DND-41 (cell line): ENCODE measurements around the gene UCP2.

Experiments used
- ATAC-seq: fragments of 200-7000 bp; cut with Tn5 transposase; 3 replicates; pipeline ENCODE4 v1.9.1; 2021; ENCODE audit warnings: low read depth; ENCODE audit not compliant: insufficient read depth
- DNase-seq: peaks from one replicate; pipeline ENCODE4 v3.0.0-alpha.2; 2020
- H2AFZ ChIP-seq: 2 replicates; pipeline ENCODE4 v1.6.0; 2012; ENCODE audit warnings: low read depth, low read length
- H3K27ac ChIP-seq: 2 replicates; pipeline ENCODE4 v1.5.1; 2012; ENCODE audit warnings: low read length, inconsistent platforms
- H3K27me3 ChIP-seq: fragments of 200-600 bp; sonication (generic); 2 replicates; pipeline ENCODE4 v1.6.0; 2012; ENCODE audit warnings: low read length, mild to moderate bottlenecking, inconsistent platforms; ENCODE audit not compliant: insufficient read depth, poor library complexity
- H3K36me3 ChIP-seq: 2 replicates; pipeline ENCODE4 v1.5.1; 2012; ENCODE audit warnings: low read length, inconsistent platforms; ENCODE audit not compliant: insufficient read depth
- H3K4me1 ChIP-seq: 2 replicates; pipeline ENCODE4 v1.5.1; 2012; ENCODE audit warnings: mild to moderate bottlenecking, low read length; ENCODE audit not compliant: insufficient read depth
- H3K4me2 ChIP-seq: 2 replicates; pipeline ENCODE4 v1.6.0; 2012; ENCODE audit warnings: mild to moderate bottlenecking, moderate library complexity, low read length, inconsistent platforms; ENCODE audit not compliant: insufficient read depth
- H3K4me3 ChIP-seq, 2 experiments: fragments of 200-600 bp in 1 of 2; shearing (Covaris generic) in 1 of 2; 2 replicates each; pipeline ENCODE4 v1.5.1; 2012 to 2016; ENCODE audit warnings: inconsistent platforms in 2 of 2, low read length in 2 of 2, mild to moderate bottlenecking in 2 of 2, low read depth in 1 of 2, moderate library complexity in 1 of 2
- H3K79me2 ChIP-seq: 2 replicates; pipeline ENCODE4 v1.6.0; 2012; ENCODE audit warnings: low read length, inconsistent platforms; ENCODE audit not compliant: insufficient read depth
- H3K9ac ChIP-seq: 2 replicates; pipeline ENCODE4 v1.6.0; 2012; ENCODE audit warnings: low read depth, mild to moderate bottlenecking, inconsistent platforms, low read length, moderate library complexity
- H3K9me3 ChIP-seq: 2 replicates; pipeline ENCODE4 v1.5.1; 2012; ENCODE audit warnings: low read length, moderate library complexity, mild to moderate bottlenecking, inconsistent platforms; ENCODE audit not compliant: insufficient read depth, severe bottlenecking
- H4K20me1 ChIP-seq: 2 replicates; pipeline ENCODE4 v1.6.0; 2012; ENCODE audit warnings: low read length; ENCODE audit not compliant: insufficient read depth
- EZH2 ChIP-seq: IDR thresholded peaks from 3 replicates; pipeline ENCODE4 v1.6.1; 2012; ENCODE audit warnings: borderline replicate concordance, low read depth, mild to moderate bottlenecking, moderate library complexity, low read length, inconsistent platforms; ENCODE audit not compliant: severe bottlenecking
- TF ChIP-seq, protein P1 (sequence below): IDR thresholded peaks from 2 replicates; pipeline ENCODE4 v1.5.1; 2012; ENCODE audit warnings: borderline replicate concordance, low read length, moderate library complexity, mild to moderate bottlenecking; ENCODE audit not compliant: poor library complexity, severe bottlenecking; ENCODE audit errors: extremely low read depth

UCP2 gene

DNA sequence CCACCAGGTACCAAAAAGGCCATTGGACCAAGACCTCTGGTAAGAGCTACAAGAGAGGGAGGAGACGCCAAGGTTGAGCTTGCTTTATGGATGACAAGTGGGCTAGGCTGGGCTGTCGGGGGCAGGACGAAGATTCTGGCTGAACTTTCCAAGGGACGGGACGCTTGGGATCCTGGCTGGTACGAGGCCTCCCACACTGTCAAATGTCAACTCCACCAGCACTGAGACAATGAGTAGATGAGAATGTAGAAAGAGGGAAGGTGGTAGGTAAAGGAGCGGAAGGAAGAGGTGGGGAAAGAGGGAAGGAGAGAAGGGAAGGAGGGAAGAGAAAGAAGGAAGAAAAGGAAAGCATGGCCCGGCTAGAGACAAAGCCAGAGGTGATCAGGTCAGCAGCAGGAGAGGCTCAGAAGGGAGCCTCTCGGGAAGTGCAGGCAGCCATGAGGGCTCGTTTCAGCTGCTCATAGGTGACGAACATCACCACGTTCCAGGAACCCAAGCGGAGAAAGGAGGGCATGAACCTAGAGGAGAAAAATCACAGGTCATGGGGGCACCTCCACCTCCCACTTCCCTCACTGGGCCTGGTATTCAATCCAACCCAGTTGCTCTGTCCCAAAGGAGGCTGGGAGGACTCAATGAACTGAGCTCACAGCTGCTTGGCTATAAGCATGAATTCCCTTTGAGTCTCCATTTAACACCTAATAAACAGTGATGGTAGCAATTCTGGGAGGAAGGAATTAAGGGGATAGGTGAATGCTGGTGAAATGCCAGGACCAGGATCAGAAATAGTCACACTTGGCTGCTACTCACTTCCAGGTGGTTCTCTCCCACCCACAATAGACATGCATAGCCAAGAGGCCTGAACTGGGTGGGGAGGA is 7.8 kb downstream of the UCP2 start:
- Histone ChIP-seq H3K36me3 (peaks cover 59% of the 10 kb centered on the region), H4K20me1 (peaks cover 27% of the 10 kb centered on the region)

DNA sequence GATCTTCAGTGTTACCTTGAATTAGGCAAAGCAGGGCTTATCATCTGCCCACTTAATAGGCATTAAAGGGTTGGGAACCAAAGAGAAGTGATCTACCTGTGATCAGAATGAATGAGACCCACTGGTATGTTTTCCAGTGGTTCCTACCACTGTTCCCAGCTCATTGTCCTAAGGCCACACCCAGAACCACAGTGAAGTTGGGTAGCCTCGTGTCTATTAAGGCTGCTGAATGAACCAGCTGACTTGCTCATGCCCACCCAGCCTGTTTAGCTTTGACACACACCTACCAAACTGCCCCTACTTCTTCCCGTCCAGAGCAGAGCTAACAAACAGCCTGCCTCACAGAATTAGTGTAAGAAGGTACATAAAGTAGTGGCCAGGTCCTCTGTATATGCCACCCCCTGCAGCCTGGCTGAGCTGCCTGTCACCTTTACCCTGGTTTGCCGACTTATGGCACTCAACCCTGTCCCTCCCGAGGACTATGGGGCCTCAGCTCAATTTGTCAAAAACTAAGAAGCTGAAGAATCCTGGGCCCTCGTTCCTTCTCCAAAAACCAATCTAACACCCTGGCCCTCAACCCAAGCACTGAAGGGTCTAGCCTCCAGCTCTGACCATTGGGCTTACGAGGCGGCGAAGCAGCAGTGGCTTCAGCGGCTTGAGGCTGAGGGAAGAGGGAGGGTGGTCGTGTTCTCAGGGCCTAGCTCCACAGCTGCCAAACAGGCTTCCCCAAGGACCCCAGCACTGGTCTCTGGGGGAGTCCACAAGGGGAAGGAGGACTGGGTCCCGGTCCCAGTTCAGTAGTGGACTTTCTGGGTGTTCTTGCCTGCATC is 9.8 kb downstream of the UCP2 start:
- H3K4me1 ChIP-seq, result peaks cover 22% of the 10 kb centered on the region
- ATAC-seq (no peak), DNase-seq (no peak)
- no peak overlapping the region for H3K9ac ChIP-seq
- no peak overlapping the region for H3K4me3 ChIP-seq
- TF ChIP-seq, protein P1, sequence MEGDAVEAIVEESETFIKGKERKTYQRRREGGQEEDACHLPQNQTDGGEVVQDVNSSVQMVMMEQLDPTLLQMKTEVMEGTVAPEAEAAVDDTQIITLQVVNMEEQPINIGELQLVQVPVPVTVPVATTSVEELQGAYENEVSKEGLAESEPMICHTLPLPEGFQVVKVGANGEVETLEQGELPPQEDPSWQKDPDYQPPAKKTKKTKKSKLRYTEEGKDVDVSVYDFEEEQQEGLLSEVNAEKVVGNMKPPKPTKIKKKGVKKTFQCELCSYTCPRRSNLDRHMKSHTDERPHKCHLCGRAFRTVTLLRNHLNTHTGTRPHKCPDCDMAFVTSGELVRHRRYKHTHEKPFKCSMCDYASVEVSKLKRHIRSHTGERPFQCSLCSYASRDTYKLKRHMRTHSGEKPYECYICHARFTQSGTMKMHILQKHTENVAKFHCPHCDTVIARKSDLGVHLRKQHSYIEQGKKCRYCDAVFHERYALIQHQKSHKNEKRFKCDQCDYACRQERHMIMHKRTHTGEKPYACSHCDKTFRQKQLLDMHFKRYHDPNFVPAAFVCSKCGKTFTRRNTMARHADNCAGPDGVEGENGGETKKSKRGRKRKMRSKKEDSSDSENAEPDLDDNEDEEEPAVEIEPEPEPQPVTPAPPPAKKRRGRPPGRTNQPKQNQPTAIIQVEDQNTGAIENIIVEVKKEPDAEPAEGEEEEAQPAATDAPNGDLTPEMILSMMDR, result no peak
- no peak for TF ChIP-seq EZH2
- H4K20me1 ChIP-seq, result peaks cover 19% of the 10 kb centered on the region
- H3K27ac ChIP-seq, result no peak overlapping the region
- H3K9me3 ChIP-seq, result no peaks in the 10 kb centered on the region
- peaks cover 40% of the 10 kb centered on the region for H3K36me3 ChIP-seq
- H2AFZ ChIP-seq, result no peak overlapping the region
- H3K27me3 ChIP-seq, result no peaks in the 10 kb centered on the region
- no peaks in the 10 kb centered on the region for H3K79me2 ChIP-seq
- H3K4me2 ChIP-seq, result no peak overlapping the region

More for the DNA sequence above, 7.8 kb downstream of the UCP2 start:
- peaks cover 42% of the 10 kb centered on the region for H3K4me1 ChIP-seq
- H3K9ac ChIP-seq, result no peak overlapping the region
- H3K27me3 ChIP-seq, result no peaks in the 10 kb centered on the region
- DNase-seq, result no peak
- ATAC-seq, result no peak
- no peak overlapping the region for H3K4me2 ChIP-seq
- no peak overlapping the region for H2AFZ ChIP-seq
- no peak overlapping the region for H3K27ac ChIP-seq
- no peak overlapping the region for H3K4me3 ChIP-seq
- H3K9me3 ChIP-seq, result no peaks in the 10 kb centered on the region
- TF ChIP-seq EZH2, result no peak
- TF ChIP-seq, protein P1, result no peak
- peaks cover 7% of the 10 kb centered on the region; the same call in 1 of the 2 replicates for H3K79me2 ChIP-seq

DNA sequence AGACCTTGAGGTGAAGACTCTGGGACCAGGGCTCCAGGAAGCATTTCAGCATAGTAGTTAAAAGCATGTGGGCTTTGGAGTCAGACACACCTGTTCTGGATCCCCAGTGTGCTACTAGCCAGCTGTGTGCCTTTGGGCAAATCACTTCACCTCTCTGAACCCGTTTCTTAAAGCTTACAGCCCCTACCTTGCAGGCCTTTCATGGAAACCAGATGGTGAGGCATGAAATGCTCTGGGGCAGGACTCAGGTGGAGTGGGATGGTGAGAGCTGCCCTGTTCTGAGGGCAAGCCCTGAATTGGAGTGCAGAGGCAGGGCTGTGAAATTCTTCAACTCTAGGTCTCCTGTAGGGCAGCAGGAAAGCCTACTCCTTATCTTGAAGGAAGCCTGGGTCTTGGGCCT is 10.5 kb downstream of the UCP2 start:
- H3K9ac ChIP-seq, result no peak overlapping the region
- H3K79me2 ChIP-seq, result no peaks in the 10 kb centered on the region
- H4K20me1 ChIP-seq, result peaks cover 18% of the 10 kb centered on the region
- TF ChIP-seq, protein P1, result no peak
- TF ChIP-seq EZH2, result no peak
- no peaks in the 10 kb centered on the region for H3K27me3 ChIP-seq
- ATAC-seq, result 0 out of 3 replicates have a peak, but pooled peaks have one; percentile 4
- H3K9me3 ChIP-seq, result no peaks in the 10 kb centered on the region
- H3K27ac ChIP-seq, result no peak overlapping the region
- H3K36me3 ChIP-seq, result peaks cover 34% of the 10 kb centered on the region
- H3K4me3 ChIP-seq, result no peak overlapping the region
- H3K4me1 ChIP-seq, result peaks cover 20% of the 10 kb centered on the region; the same call in 1 of the 2 replicates
- no peak for DNase-seq
- no peak overlapping the region for H3K4me2 ChIP-seq
- no peak overlapping the region for H2AFZ ChIP-seq
